Effector CD8-positive, alpha-beta T cell (primary cell): Measurements from ENCODE around the gene TBXAS1.
"Not testable (repeated sequence)": the region's sequence is repeated elsewhere in the genome, so short reads cannot be mapped to it uniquely, and the experiment has no call there.

Experiments used
- DNase-seq: peaks from one replicate; lab custom pipeline; 2025; lab: John Stamatoyannopoulos, UW

The TBXAS1 gene

GRCh38 chr7:139827042-139827441, 2.0 kb upstream of the TBXAS1 start:
- no peak for DNase-seq

GRCh38 chr7:139828446-139828845, 618 bp upstream of the TBXAS1 start:
- no peak for DNase-seq

- DNase-seq, result no peak
Measured at GRCh38 chr7:139829775-139830117, 682 bp downstream of the TBXAS1 start.

GRCh38 chr7:139830292-139830691, 1.2 kb downstream of the TBXAS1 start:
- no peak for DNase-seq

- DNase-seq, result no peak
Measured at GRCh38 chr7:139830782-139831501, 1.9 kb downstream of the TBXAS1 start.

GRCh38 chr7:139835848-139836247, 6.8 kb downstream of the TBXAS1 start:
- DNase-seq, result not testable (repeated sequence)

GRCh38 chr7:139837291-139837690, 8.2 kb downstream of the TBXAS1 start:
- DNase-seq, result not testable (repeated sequence)

- no peak for DNase-seq
Measured at GRCh38 chr7:139838276-139838675, 9.2 kb downstream of the TBXAS1 start.

- DNase-seq, result no peak
Measured at GRCh38 chr7:139838876-139839275, 9.8 kb downstream of the TBXAS1 start.

- DNase-seq, result no peak
Measured at GRCh38 chr7:139840776-139841175, 11.7 kb downstream of the TBXAS1 start.

GRCh38 chr7:139842401-139843210, 13.5 kb downstream of the TBXAS1 start:
- DNase-seq, result no peak

GRCh38 chr7:139843211-139843537, 14.1 kb downstream of the TBXAS1 start:
- not testable (repeated sequence) for DNase-seq

- DNase-seq, result no peak
Measured at GRCh38 chr7:139844779-139845442, 15.8 kb downstream of the TBXAS1 start.

- no peak for DNase-seq
Measured at GRCh38 chr7:139845443-139845805, 16.4 kb downstream of the TBXAS1 start.

GRCh38 chr7:139846297-139846696, 17.2 kb downstream of the TBXAS1 start:
- no peak for DNase-seq

GRCh38 chr7:139848274-139848673, 19.2 kb downstream of the TBXAS1 start:
- no peak for DNase-seq

- DNase-seq, result no peak
Measured at GRCh38 chr7:139850906-139851305, 21.8 kb downstream of the TBXAS1 start.

GRCh38 chr7:139851770-139852481, 22.9 kb downstream of the TBXAS1 start:
- no peak for DNase-seq

- DNase-seq, result no peak
Measured at GRCh38 chr7:139852482-139852845, 23.4 kb downstream of the TBXAS1 start.

GRCh38 chr7:139853506-139854123, 24.6 kb downstream of the TBXAS1 start:
- DNase-seq, result no peak

- no peak for DNase-seq
Measured at GRCh38 chr7:139854124-139854511, 25.1 kb downstream of the TBXAS1 start.
